GM12875 (cell line): Measurements from ENCODE around the gene AOC2.
"Not testable (repeated sequence)": the region's sequence is repeated elsewhere in the genome, so short reads cannot be mapped to it uniquely, and the experiment has no call there.

Experiments used
- H3K4me3 ChIP-seq: one replicate; pipeline ENCODE4 v1.5.1; 2011; ENCODE audit warnings: low read depth, low read length, control low read depth
- TF ChIP-seq, protein P1 (sequence below): IDR thresholded peaks from 2 replicates; pipeline ENCODE4 v1.5.1; 2011; ENCODE audit warnings: low read depth, mild to moderate bottlenecking, control low read depth, inconsistent platforms, low read length, moderate library complexity, borderline replicate concordance; ENCODE audit not compliant: insufficient read depth

AOC2 gene

DNA sequence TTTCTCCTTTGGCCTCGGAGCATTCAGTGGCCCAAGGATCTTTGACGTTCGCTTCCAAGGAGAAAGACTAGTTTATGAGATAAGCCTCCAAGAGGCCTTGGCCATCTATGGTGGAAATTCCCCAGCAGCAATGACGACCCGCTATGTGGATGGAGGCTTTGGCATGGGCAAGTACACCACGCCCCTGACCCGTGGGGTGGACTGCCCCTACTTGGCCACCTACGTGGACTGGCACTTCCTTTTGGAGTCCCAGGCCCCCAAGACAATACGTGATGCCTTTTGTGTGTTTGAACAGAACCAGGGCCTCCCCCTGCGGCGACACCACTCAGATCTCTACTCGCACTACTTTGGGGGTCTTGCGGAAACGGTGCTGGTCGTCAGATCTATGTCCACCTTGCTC is 8.0 kb downstream of the AOC2 start:
- TF ChIP-seq, protein P1, sequence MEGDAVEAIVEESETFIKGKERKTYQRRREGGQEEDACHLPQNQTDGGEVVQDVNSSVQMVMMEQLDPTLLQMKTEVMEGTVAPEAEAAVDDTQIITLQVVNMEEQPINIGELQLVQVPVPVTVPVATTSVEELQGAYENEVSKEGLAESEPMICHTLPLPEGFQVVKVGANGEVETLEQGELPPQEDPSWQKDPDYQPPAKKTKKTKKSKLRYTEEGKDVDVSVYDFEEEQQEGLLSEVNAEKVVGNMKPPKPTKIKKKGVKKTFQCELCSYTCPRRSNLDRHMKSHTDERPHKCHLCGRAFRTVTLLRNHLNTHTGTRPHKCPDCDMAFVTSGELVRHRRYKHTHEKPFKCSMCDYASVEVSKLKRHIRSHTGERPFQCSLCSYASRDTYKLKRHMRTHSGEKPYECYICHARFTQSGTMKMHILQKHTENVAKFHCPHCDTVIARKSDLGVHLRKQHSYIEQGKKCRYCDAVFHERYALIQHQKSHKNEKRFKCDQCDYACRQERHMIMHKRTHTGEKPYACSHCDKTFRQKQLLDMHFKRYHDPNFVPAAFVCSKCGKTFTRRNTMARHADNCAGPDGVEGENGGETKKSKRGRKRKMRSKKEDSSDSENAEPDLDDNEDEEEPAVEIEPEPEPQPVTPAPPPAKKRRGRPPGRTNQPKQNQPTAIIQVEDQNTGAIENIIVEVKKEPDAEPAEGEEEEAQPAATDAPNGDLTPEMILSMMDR, result no peak
- H3K4me3 ChIP-seq, result no peak overlapping the region

DNA sequence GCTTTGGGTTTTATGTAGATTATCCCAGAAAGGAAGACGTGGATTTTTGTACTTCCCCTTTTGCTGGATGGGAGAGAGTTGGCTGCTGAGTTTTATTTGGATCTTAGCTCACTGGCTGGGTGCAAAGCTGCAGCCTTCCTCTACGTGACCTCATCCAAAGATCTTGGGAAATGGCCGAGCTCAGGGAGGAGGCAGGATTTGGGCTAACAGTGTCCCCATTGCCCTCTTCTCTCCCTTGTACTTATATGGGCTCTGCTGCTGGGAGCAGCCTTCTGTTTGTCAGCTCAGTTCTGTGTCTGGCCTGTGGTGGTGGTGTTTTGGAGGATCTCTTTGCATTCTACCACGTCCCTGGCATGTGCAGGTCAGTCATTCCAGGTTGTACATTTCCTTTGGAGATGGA is 8.6 kb downstream of the AOC2 start:
- TF ChIP-seq, protein P1, result no peak
- H3K4me3 ChIP-seq, result no peak overlapping the region

DNA sequence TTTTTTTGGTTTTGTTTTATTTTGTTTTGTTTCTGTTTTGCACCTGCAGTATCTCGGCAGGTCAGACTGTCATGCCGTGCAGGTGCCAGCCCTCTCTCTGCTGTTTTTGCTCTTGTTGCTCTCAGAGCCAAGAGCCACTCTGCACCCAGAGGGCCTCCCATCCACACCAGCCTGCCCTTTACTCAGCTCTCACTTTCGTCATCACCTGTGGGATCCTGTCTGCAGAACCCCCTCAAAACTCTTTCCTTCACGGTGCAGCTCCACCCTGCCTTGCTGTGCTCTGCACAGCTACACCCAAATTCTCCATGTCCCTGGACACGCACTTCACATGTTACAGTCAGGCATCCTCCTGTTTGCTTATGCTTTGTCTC is 9.2 kb downstream of the AOC2 start:
- TF ChIP-seq, protein P1, result no peak

DNA sequence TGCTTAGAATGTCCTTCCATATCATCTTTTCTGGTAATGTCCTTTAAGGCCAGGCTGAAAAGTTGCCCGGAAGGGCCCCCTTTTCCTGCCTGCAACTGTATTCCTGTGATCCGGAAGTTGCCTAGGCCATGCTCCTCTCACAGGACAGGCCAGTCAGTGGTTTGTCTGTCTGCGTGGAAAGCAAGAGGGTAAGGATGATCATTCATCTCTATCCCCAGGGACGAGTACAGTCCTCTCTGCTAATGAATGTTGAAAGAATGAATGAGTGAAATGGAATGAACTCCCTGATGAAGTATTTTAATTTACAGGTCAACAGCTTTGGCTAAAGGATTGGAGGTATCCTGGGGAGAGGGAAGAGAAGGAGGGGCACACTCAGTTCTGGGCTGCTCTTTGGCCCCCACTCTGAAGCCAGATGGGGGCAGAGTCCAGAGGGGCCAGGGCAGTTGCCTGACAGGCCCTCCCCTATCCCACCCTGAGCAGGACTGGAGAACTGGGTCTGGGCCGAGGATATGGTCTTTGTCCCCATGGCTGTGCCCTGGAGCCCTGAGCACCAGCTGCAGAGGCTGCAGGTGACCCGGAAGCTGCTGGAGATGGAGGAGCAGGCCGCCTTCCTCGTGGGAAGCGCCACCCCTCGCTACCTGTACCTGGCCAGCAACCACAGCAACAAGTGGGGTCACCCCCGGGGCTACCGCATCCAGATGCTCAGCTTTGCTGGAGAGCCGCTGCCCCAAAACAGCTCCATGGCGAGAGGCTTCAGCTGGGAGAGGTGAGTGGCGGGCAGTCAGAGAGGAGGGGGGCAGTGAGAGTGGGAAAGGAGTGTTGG is 9.8 kb downstream of the AOC2 start:
- TF ChIP-seq, protein P1, result no peak
- H3K4me3 ChIP-seq, result no peak overlapping the region

More for the DNA sequence above, 9.2 kb downstream of the AOC2 start:
- no peak overlapping the region for H3K4me3 ChIP-seq

DNA sequence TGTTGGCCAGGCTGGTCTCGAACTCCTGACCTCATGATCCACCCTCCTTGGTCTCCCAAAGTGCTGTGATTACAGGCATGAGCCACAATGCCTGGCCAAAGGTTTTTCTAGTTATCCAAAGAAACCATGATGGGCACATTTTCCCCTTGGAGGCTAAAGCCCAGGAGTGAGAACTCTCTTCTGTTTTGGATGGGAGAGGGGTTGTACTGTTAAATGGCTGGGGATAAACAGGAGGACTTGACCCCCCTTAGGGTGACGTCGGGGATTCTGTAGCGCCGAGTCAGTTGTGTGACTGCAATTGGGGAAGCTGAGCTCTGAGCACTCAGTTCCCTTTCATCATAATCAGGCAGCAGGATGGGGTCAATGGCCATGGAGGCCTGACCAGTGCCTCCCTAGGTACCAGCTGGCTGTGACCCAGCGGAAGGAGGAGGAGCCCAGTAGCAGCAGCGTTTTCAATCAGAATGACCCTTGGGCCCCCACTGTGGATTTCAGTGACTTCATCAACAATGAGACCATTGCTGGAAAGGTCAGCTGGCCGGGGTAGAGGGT is 10.7 kb downstream of the AOC2 start:
- no peak overlapping the region for H3K4me3 ChIP-seq
- TF ChIP-seq, protein P1, result no peak

DNA sequence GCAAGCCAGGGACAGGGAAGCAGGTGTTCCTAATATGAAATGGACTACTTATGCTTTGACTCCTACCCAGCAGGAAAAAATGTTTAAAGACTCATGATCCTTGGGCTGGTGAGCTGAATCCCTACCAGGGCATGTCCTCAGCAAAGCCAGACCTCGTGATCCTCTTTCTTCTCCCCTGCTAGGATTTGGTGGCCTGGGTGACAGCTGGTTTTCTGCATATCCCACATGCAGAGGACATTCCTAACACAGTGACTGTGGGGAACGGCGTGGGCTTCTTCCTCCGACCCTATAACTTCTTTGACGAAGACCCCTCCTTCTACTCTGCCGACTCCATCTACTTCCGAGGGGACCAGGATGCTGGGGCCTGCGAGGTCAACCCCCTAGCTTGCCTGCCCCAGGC is 11.7 kb downstream of the AOC2 start:
- not testable (repeated sequence) for H3K4me3 ChIP-seq

DNA sequence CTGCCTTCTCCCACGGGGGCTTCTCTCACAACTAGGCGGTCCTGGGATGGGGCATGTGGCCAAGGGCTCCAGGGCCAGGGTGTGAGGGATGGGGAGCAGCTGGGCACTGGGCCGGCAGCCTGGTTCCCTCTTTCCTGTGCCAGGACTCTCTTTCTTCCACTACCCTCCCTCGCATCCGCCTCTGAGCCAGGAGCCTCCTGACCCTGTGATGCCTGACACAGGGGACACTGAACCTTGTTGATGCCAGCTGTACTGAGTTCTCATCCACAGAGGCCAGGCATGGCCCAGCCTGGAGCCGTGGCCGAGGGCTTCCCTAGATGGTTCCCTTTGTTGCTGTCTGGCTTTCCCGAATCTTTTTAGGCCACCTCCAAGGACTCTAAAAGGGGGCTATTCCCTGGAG is 12.1 kb downstream of the AOC2 start:
- not testable (repeated sequence) for H3K4me3 ChIP-seq

DNA sequence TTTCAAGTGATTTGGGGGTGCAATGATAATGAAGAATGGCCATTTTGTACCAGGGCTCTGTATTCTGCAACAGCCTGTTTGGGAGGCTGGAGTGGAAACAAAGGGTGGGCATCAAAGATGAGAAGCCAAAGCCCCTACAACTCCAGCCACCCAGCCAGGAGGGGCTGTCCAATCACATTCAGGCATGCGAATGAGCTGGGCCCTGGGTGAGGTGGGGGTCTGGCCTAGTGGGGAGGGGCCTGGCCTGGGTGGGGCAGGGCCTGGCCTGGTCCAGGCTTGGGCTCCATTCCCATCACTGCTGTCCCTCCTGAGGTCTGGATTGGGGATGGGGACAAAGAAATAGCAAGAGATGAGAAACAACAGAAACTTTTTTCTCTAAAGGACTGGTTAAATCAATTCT is 13.0 kb downstream of the AOC2 start:
- TF ChIP-seq, protein P1, result no peak
- no peak overlapping the region for H3K4me3 ChIP-seq
